H1 (cell line): Measurements from ENCODE around the gene ACTR1A. TPM values are rescaled to one million over a fixed set of nuclear protein-coding genes. Genes with fewer than 3 reads are reported as not detected.

Source experiments
- BACH1 ChIP-seq: IDR thresholded peaks from 2 replicates; pipeline ENCODE4 v1.6.1; 2012; ENCODE audit warnings: low read length, improper control_type of control experiment
- CHD7 ChIP-seq: fragments of 300-600 bp; sonication (generic); IDR thresholded peaks from 2 replicates; pipeline ENCODE4 v1.7.1; 2012; ENCODE audit warnings: low read length, moderate library complexity, mild to moderate bottlenecking, inconsistent platforms; ENCODE audit not compliant: insufficient replicate concordance
- EZH2 ChIP-seq: fragments of 200-600 bp; sonication (generic); IDR thresholded peaks from 2 replicates; pipeline ENCODE4 v1.7.1; 2012; ENCODE audit warnings: low read depth, mild to moderate bottlenecking, moderate library complexity, low read length, inconsistent platforms; ENCODE audit not compliant: severe bottlenecking
- JUN ChIP-seq: IDR thresholded peaks from 2 replicates; pipeline ENCODE4 v1.6.1; 2011; ENCODE audit warnings: low read depth, mild to moderate bottlenecking, improper control_type of control experiment, low read length
- NRF1 ChIP-seq: IDR thresholded peaks from 2 replicates; pipeline ENCODE4 v1.6.1; 2011; ENCODE audit warnings: mild to moderate bottlenecking, low read depth, low read length, improper control_type of control experiment
- RAD21 ChIP-seq, 2 experiments: IDR thresholded peaks in 1 of 2; conservative IDR thresholded peaks in 1 of 2; 2 replicates each; pipeline ENCODE4 v1.6.1; 2011; ENCODE audit warnings: low read depth in 2 of 2, low read length in 2 of 2, improper control_type of control experiment in 1 of 2, inconsistent platforms in 1 of 2, mild to moderate bottlenecking in 1 of 2, moderate library complexity in 1 of 2
- SAP30 ChIP-seq: fragments of 300-600 bp; sonication (generic); IDR thresholded peaks from 2 replicates; pipeline ENCODE4 v1.7.1; 2012; ENCODE audit warnings: low read length, moderate library complexity, mild to moderate bottlenecking, inconsistent platforms; ENCODE audit not compliant: insufficient read depth, insufficient replicate concordance
- SP1 ChIP-seq: IDR thresholded peaks from 2 replicates; pipeline ENCODE4 v1.6.1; 2011; ENCODE audit warnings: low read depth, low read length
- TAF7 ChIP-seq: optimal IDR thresholded peaks from 2 replicates; pipeline ENCODE3; 2011; ENCODE audit warnings: low read depth, mild to moderate bottlenecking, inconsistent platforms, low read length, moderate library complexity, borderline replicate concordance
- ZNF274 ChIP-seq: IDR thresholded peaks from 2 replicates; pipeline ENCODE4 v1.7.0; 2012; ENCODE audit warnings: low read length, borderline replicate concordance; ENCODE audit errors: extremely low read depth
- polyA plus RNA-seq, 7 experiments: library from polyadenylated mRNA; depleted of rRNA in 3 of 7; stranded (reverse) in 5 of 7; unstranded in 2 of 7; fragments of >200 nt in 5 of 7; fragments of 200-250 nt in 2 of 7; gene quantifications; 1 replicate in 5 of 7; 2 replicates in 1 of 7; 4 replicates in 1 of 7; pipeline versions ENCODE4 v1.2.1 to v1.2.3, GENCODE V29; 2011 to 2013; ENCODE audit warnings: missing spikeins in 2 of 7, mixed read lengths in 2 of 7
- total RNA-seq: library from RNA; stranded (reverse); fragmentation: NEBNext Ultra II Directional; extraction: Animal tissue kit (Norgen Biotek cat#: 25700); gene quantifications from 2 replicates; pipeline ENCODE4 v1.2.1, GENCODE V29; 2021
- TF ChIP-seq, protein P1 (sequence below): IDR thresholded peaks from 2 replicates; pipeline ENCODE4 v1.6.1; 2012; ENCODE audit warnings: inconsistent platforms

Gene ACTR1A
- total and polyA plus RNA-seq, 2 of the 8 experiments (the other 6 are each of a cell fraction or from before 2014, with no cell fraction given) = 78.6 to 86.3 TPM

DNA sequence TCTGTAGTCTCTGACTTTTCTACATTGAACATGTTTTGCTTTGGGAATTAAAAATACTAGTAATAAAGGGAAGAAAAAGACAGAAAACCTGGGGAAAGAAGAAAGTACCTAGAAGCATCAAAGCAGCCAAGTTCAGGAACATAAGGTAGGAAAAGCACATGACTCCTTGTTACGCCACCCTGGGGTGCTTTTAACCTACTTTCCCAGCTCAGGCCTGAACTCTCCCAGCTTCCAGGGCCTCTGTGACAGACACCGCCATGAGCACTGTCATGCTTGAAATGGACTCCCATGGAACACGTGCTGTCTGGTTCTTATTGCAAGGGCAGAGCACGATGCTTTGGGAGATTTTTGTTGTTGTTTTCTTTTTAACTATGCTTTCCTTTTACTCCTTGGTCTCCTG lies 11.4 kb downstream of the ACTR1A start (continued):
- TF ChIP-seq CHD7 (no peak), EZH2 (no peak), ZNF274 (no peak), NRF1 (no peak), RAD21 (IDR thresholded peaks at IDR 0.05 in 1 of 2, conservative IDR thresholded peaks at IDR 0.05 in 1 of 2; ENCODE audit: low read depth in 2 of 2, low read length in 2 of 2) (no peak), SP1 (no peak), BACH1 (no peak), JUN (no peak), TAF7 (no peak), SAP30 (no peak)
- TF ChIP-seq, protein P1, sequence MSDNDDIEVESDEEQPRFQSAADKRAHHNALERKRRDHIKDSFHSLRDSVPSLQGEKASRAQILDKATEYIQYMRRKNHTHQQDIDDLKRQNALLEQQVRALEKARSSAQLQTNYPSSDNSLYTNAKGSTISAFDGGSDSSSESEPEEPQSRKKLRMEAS = no peak
